GM12865 (cell line): ENCODE measurements around the gene RHAG.
"Not testable (repeated sequence)": the region's sequence is repeated elsewhere in the genome, so short reads cannot be mapped to it uniquely, and the experiment has no call there.

Experiments
- DNase-seq: peaks from one replicate; pipeline ENCODE4 v3.0.0; 2010; ENCODE audit warnings: low read depth
- H3K4me3 ChIP-seq: 2 replicates; pipeline ENCODE4 v1.5.1; 2011; ENCODE audit warnings: mild to moderate bottlenecking, low read depth, low read length, control low read depth
- TF ChIP-seq, protein P1 (sequence below): IDR thresholded peaks from 2 replicates; pipeline ENCODE4 v1.5.1; 2011; ENCODE audit warnings: low read length, control low read depth, low read depth, inconsistent platforms; ENCODE audit not compliant: insufficient read depth; ENCODE audit errors: missing control alignments

The RHAG gene

DNA sequence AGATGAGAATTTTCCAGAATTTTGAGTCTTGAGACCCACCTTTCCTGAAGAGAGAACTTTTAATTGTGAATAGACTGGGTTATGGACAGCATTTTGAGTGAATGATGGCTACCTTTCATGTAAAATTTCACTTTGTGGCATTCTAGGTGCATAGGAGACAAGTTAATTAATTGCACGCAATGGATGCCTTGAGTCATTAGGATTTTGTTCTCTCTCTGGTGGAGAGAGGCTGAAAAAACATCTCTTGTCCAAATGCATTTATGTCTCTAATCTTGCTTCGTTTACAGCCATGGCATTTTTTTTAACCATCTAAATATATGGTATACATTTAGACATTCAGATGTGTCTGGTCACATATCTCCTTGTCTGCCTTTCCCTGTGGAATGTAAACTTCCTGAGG, 3.1 kb downstream of the RHAG start:
- TF ChIP-seq, protein P1, sequence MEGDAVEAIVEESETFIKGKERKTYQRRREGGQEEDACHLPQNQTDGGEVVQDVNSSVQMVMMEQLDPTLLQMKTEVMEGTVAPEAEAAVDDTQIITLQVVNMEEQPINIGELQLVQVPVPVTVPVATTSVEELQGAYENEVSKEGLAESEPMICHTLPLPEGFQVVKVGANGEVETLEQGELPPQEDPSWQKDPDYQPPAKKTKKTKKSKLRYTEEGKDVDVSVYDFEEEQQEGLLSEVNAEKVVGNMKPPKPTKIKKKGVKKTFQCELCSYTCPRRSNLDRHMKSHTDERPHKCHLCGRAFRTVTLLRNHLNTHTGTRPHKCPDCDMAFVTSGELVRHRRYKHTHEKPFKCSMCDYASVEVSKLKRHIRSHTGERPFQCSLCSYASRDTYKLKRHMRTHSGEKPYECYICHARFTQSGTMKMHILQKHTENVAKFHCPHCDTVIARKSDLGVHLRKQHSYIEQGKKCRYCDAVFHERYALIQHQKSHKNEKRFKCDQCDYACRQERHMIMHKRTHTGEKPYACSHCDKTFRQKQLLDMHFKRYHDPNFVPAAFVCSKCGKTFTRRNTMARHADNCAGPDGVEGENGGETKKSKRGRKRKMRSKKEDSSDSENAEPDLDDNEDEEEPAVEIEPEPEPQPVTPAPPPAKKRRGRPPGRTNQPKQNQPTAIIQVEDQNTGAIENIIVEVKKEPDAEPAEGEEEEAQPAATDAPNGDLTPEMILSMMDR = no peak
- no peak overlapping the region for H3K4me3 ChIP-seq
- DNase-seq = no peak

DNA sequence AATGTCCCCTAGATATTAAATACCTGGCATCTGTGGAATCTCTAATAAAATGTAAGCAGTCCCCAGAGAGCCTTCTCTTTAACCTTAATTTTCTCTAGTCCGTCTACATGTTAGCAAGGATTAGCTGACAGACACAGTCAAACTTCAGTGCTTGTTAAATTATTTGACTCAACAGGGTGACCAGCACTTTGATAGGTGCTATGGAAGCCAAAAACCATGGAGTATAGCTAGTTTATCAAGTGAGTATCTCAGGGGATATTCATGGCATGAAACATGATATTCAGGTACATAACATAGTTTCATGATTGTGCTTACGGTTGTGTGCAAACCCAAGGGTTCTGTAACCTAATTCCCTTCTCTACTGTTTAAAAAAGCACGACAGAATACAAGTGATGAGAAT, 3.9 kb downstream of the RHAG start:
- DNase-seq = no peak
- TF ChIP-seq, protein P1 = no peak

DNA sequence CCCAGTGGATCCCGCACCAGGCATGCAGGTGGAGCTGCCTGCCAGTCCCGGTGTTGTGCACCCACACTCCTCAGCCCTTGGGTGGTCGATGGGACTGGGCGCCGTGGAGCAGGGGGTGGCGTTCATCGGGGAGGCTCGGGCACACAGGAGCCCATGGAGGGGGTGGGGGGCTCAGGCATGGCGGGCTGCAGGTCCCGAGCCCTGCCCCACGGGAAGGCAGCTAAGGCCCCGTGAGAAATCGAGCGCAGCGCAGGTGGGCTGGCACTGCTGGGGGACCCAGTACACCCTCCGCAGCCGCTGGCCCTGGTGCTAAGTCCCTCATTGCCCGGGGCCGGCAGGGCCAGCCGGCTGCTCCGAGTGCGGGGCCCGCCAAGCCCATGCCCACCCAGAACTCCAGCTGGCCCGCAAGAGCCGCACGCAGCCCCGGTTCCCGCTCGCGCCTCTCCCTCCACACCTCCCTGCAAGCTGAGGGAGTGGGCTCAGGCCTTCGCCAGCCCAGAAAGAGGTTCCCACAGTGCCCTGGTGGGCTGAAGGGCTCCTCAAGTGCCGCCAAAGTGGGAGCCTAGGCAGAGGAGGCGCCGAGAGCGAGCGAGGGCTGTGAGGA, 7.1 kb downstream of the RHAG start:
- DNase-seq, H3K4me3 ChIP-seq: not testable (repeated sequence)

More for the DNA sequence above, 3.9 kb downstream of the RHAG start:
- H3K4me3 ChIP-seq = no peak overlapping the region

DNA sequence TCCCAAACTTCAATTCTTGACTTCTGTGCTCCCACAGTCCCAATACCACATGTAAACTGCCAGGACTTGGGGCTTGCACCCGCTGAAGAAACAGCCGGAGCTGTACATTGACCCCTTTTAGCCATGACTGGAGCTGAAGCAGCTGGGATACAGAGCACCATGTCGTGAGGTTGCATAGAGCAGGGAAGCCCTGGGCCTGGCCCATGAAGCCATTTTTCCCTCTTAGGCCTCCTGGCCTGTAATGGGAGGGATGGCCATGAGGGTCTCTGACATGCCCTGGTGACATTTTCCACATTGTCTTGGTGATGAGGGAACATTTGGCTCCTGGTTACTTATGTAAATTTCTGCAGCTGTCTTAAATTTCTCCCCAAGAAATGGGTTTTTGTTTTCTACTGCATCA, 9.8 kb downstream of the RHAG start:
- no peak overlapping the region for H3K4me3 ChIP-seq
- DNase-seq = no peak
- TF ChIP-seq, protein P1 = no peak

DNA sequence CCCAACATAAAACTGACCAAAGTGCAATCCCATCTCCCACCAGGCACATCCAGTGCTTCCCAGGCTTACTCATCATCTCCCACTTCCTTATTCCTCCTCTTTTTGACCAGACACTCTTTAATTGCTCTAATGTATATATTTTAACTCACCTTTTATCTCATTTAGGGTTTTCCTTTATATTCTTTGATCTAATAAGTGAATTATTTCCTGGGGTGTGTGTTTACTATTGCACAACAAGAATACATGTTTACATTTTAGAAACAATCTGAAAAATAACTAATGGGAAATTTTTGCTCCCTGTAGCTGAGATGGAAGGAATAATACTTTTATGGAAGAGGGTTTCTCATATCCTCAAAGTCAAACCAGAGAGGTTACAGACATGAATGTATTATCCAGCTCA, 18.4 kb downstream of the RHAG start:
- TF ChIP-seq, protein P1 = no peak
- DNase-seq = no peak
- no peak overlapping the region for H3K4me3 ChIP-seq

DNA sequence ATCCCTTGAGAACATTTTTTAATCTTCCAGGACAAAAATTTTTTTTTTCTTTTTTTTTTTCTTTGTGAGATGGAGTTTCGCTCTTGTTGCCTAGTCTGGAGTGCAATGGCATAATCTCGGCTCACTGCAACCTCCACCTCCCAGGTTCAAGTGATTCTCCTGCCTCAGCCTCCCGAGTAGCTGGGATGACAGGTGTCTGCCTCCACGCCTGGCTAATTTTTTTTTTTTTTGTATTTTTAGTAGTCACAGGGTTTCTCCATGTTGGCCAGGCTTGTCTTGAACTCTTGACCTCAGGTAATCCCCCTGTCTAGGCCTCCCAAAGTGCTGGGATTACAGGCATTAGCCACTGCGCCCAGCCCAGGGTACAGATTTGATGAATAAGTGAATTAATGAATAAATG, 22.5 kb downstream of the RHAG start:
- not testable (repeated sequence) for H3K4me3 ChIP-seq, DNase-seq

DNA sequence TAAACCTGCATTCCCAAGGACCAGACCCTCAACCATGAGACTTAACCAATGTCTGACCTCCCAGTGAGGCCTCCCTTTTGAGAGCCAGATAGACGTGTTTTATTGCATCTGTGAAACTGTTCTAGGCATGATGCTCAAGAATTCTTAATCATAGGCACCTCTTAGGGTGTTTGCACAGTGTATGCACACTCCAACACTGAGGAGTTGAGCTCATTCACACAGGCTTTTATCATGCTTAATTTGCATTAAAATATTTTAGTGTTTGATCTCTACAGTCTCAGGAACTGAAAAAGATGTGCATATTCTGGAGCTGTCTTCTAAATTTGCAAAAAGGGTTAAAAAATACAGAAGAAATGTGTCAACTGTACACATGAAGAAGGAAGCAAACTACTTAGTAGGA, 27.4 kb downstream of the RHAG start:
- no peak for DNase-seq
- TF ChIP-seq, protein P1 = no peak
- H3K4me3 ChIP-seq = no peak overlapping the region

DNA sequence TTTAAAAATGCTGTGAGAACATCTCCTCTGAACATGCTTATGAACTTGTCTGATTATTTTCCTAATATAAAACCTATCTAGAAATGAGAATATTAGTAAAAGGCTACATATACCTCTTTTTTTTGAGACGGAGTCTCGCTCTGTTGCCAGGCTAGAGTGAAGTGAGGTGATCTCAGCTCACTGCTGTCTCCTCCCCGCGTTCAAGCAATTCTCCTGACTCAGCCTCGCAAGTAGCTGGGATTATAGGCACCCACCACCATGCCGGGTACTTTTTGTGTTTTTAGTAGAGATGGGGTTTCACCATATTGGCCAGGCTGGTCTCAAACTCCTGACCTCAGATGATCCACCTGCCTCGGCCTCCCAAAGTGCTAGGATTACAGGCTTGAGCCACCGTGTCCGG, 28.4 kb downstream of the RHAG start:
- H3K4me3 ChIP-seq, DNase-seq: not testable (repeated sequence)

DNA sequence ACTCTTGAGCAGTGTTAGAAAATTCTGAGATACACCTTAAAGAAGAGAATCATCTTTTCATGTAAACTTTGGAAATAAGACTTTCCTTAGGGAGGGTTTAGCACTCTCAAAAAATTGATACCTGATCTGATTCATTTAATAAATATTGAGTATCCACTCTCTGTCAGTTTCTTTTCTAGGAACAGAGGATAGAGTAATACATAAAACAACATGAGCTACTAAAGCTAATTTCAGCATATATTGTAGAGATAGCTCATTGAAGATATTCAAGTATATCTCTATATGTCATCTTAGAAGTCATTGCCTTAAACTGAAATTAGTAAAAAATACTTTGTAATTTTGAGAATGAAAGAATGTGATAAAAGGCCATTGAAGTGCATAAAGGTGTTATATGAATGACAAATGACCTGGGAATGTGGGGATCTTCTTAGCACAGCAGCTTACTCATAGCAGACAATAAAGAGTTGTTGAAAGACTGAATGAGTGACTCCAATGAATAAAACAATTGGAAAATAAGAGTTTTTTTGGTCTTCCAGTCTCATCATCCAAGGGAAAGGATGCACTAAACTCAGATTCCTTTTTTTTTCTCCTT, 29.2 kb downstream of the RHAG start:
- no peak overlapping the region for H3K4me3 ChIP-seq
- TF ChIP-seq, protein P1 = no peak
- DNase-seq = no peak
